Right atrium auricular region (tissue), 2 donors: ENCODE data around the gene RFTN1. TPM values are rescaled to one million over a fixed set of nuclear protein-coding genes. Genes with fewer than 3 reads are reported as not detected.

Source experiments
- DNase-seq: peaks from one replicate; pipeline ENCODE4 v3.0.0-alpha.2; 2019; ENCODE audit warnings: low spot score
- H3K27ac ChIP-seq, 2 donors: fragments of 200-600 bp; sonication (generic); 1 replicate in 1 of 2; 2 replicates in 1 of 2; pipeline ENCODE4 v1.5.1; 2016 to 2019
- H3K27me3 ChIP-seq, 2 donors: fragments of 200-600 bp; sonication (generic); one replicate each; pipeline versions ENCODE4 v1.5.1 to v1.6.0; 2017 to 2019
- H3K36me3 ChIP-seq: fragments of 200-600 bp; sonication (generic); one replicate; pipeline ENCODE4 v1.5.1; 2016
- H3K4me1 ChIP-seq, 2 donors: fragments of 200-600 bp; sonication (generic); one replicate each; pipeline versions ENCODE4 v1.5.1 to v1.6.0; 2017 to 2019
- H3K4me3 ChIP-seq, 2 donors: fragments of 200-600 bp; sonication (generic); 1 replicate in 1 of 2; 2 replicates in 1 of 2; pipeline ENCODE4 v1.5.1; 2017 to 2019; ENCODE audit warnings: mild to moderate bottlenecking in 1 of 2, moderate library complexity in 1 of 2
- H3K9me3 ChIP-seq, 2 donors: fragments of 200-600 bp; sonication (generic); one replicate each; pipeline ENCODE4 v1.5.1; 2019
- total RNA-seq, 2 donors: library from RNA; depleted of rRNA; stranded (reverse); fragments of >200 nt; gene quantifications; one replicate each; pipeline ENCODE4 v1.1.0, GENCODE V29; 2016
- TF ChIP-seq, protein P1 (sequence below), 2 donors: fragments of 200-600 bp; sonication (generic); IDR thresholded peaks; one replicate each; pipeline ENCODE4 v1.5.1; 2019; ENCODE audit warnings: antibody characterized with exemption in 2 of 2

RFTN1 gene
- total RNA-seq, 2 donors from 2014 or later = 15.9 to 33.6 TPM

DNA sequence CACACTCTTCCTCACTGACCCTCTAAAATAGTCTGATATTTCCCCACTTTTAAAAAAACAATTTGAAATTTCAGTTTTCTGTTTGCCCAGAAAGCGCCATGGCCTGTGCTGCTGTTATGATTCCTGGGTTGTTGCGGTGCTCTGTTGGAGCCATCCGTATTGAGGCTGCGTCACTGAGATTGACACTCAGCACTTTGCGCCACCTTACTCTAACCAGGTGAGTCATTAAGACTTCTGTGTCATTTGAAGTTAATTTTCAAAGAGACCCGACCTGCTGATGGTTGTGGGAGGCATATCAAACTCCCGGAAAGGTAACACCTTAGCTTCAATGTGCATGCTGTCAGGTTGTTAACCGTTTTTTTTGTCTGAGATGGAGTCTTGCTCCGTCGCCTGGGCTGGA, 242.6 kb downstream of the RFTN1 start:
- Histone ChIP-seq H3K27me3 (no peaks in the 10 kb centered on the region), H3K4me3 (no peak overlapping the region), H3K4me1 (peaks cover 0 to 21% of the 10 kb centered on the region in 2 donors), H3K27ac (no peak overlapping the region), H3K36me3 (peaks cover 25% of the 10 kb centered on the region), H3K9me3 (no peaks in the 10 kb centered on the region)
- TF ChIP-seq, protein P1, sequence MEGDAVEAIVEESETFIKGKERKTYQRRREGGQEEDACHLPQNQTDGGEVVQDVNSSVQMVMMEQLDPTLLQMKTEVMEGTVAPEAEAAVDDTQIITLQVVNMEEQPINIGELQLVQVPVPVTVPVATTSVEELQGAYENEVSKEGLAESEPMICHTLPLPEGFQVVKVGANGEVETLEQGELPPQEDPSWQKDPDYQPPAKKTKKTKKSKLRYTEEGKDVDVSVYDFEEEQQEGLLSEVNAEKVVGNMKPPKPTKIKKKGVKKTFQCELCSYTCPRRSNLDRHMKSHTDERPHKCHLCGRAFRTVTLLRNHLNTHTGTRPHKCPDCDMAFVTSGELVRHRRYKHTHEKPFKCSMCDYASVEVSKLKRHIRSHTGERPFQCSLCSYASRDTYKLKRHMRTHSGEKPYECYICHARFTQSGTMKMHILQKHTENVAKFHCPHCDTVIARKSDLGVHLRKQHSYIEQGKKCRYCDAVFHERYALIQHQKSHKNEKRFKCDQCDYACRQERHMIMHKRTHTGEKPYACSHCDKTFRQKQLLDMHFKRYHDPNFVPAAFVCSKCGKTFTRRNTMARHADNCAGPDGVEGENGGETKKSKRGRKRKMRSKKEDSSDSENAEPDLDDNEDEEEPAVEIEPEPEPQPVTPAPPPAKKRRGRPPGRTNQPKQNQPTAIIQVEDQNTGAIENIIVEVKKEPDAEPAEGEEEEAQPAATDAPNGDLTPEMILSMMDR (IDR thresholded peaks at IDR 0.05) = no peak
- no peak for DNase-seq

DNA sequence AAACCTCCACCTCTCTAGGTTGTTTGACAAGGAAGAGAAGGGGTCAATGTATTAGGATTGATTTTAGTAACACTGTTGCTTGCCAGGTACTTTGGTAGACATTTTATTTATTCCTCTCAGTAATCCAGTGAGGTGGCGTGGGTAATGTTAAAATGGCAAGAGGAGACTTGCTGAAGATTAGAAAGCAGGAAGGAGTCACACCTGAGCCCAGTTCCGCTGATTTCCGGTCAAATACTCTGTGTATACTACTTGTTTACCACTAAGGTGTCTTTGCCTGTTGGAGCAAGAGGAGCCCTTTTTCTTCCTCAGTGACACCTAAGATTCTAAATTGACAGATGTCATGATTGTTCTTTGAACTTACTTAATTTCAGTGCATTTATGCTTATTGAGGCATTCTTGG, 246.8 kb downstream of the RFTN1 start:
- H3K4me3 ChIP-seq = no peak overlapping the region
- peak overlapping the region in 1 of 2 donors; percentile 1 for H3K27ac ChIP-seq
- TF ChIP-seq, protein P1 (IDR thresholded peaks at IDR 0.05) = no peak
- peaks cover 12% of the 10 kb centered on the region for H3K36me3 ChIP-seq
- H3K27me3 ChIP-seq = no peaks in the 10 kb centered on the region
- no peak for DNase-seq
- no peaks in the 10 kb centered on the region for H3K9me3 ChIP-seq
- peaks cover 0 to 45% of the 10 kb centered on the region in 2 donors for H3K4me1 ChIP-seq

Other genes starting within 250 kb of the RFTN1 start
- 10 to 100 TPM; 17.3 to 17.7 TPM for gene DPH3, start 248.8 kb downstream of the RFTN1 start, total RNA-seq
- 10 to 100 TPM in 1 of 2 donors, 1 to 10 TPM in 1; 9.8 to 15.7 TPM for gene OXNAD1, start 248.5 kb downstream of the RFTN1 start, total RNA-seq
- gene DAZL, start 91.7 kb upstream of the RFTN1 start, total RNA-seq = not detected